DMS114 treated with DMSO at 0.1 percent for 48 hours (cell line): Measurements from ENCODE around the gene TMEM272.
"Not testable (repeated sequence)": the region's sequence is repeated elsewhere in the genome, so short reads cannot be mapped to it uniquely, and the experiment has no call there.

Experiments
- DNase-seq: peaks from one replicate; lab custom pipeline; 2025; ENCODE audit not compliant: unreplicated experiment; lab: John Stamatoyannopoulos, UW

TMEM272 gene

DNA sequence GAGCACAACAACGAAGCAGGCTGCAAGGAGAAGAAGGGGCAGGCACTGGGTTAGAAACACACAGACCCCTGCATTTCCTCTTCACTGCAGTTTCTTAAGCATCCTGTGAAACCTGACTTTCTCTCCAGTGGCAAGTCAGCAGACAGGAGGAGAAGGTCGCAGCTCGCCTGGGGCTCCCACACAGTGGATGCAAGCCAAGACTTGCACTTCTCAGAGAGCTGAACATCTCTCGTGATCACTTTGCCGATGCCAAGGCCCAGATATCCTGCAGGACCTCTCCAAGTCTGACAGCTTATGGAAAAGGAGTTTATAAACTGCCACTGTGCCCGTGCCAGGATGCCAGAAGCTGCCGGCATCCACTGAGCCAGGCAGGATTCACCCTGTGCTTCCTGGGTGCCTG, 18.4 kb downstream of the TMEM272 start:
- no peak for DNase-seq

DNA sequence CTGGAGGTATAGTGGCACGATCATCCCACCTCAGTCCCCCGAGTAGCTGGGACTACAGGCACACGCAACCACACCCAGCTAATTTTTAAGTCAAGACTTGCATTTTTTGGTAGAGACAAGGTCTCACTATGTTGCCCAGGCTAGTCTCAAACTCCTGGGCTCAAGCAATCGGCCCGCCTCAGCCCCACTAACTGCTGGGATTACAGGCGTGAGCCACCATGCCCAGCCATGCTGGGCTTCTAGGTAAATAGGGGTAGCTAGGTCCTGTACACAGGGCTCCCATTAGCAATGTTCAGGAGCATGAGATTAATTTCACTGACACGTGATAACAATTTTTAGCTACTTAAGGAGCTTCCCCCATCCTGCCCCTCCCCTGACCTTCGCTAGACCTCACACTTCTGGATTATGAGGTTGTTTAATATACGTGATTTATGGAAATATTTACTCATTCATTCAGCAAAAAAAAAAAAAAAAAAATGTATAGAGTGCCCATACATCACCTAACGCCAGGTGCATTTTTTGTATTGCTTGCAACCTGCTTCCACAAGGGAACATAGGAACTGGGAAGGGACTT, 19.2 kb downstream of the TMEM272 start:
- no peak for DNase-seq

DNA sequence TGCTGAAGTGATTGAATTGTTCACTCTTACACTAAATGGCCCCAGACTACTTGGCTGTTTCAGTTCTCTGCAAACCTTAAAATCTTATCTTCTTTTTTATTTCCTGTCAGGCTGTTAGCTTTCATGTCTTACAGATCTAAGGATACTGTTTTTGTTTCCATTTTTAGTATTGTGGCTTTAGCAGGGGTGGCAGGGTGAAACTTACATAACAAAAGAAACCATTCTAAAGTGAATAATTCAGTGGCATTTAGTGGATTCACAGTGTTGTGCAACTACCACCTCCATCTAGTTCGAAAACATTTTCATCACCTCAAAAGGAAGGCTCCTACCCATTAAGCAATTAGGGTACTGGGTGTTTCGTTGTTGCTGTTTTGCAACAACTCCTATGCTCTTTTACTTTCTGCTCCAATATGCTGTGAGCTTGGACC, 19.8 kb downstream of the TMEM272 start:
- no peak for DNase-seq

DNA sequence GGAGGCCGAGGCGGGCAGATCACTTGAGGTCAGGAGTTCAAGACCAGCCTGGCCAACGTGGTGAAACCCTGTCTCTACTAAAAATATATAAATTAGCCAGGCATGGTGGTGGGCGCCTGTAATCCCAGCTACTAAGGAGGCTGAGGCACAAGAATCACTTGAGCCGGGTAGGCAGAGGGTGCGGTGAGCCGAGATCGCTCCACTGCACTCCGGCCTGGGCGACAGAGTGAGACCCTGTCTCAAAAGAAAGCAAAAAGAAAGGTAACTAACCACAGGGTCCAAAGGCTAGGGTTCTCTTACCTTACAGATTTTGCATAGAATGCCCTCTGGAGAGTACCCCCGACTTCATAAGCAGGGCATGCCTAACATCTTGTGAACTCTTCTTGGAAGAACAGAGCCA, 20.3 kb downstream of the TMEM272 start:
- DNase-seq: not testable (repeated sequence)

DNA sequence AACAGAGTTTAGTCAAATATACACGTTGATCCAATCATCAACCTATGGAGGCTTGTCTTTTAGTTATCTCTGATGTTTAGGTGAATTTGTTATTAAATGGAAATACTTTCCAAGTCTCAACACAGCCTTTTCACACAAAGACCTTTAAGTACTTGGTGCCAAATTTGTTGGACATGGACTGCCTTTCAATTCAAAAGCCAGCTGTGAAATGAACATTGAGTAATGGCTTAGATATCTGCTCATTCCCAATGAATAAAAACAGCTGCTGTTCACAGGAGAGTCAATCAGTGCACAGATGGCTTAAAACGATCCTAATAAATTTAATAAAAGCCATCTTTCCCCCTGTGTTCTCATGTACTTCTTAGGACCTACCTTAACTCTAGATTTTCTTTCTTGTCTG, 21.1 kb downstream of the TMEM272 start:
- DNase-seq: no peak

DNA sequence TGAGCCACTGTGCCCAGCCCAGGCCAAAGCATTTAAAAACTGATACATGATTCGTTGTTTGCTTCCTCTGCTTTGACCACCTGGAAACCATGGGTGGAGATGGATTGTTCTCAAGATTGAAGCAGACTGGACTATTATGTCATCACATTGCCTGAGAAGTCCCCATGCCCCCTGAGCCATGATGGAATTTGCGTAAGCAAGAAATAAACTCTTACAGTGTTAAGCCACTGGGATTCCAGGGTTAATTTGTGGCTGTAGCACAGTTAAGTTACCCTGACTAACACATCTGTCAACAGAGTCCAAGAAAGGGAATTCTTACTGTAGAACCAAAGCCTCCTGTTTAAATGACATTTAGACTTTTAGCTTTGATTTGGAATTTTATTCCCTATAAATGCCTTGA, 21.6 kb downstream of the TMEM272 start:
- no peak for DNase-seq

DNA sequence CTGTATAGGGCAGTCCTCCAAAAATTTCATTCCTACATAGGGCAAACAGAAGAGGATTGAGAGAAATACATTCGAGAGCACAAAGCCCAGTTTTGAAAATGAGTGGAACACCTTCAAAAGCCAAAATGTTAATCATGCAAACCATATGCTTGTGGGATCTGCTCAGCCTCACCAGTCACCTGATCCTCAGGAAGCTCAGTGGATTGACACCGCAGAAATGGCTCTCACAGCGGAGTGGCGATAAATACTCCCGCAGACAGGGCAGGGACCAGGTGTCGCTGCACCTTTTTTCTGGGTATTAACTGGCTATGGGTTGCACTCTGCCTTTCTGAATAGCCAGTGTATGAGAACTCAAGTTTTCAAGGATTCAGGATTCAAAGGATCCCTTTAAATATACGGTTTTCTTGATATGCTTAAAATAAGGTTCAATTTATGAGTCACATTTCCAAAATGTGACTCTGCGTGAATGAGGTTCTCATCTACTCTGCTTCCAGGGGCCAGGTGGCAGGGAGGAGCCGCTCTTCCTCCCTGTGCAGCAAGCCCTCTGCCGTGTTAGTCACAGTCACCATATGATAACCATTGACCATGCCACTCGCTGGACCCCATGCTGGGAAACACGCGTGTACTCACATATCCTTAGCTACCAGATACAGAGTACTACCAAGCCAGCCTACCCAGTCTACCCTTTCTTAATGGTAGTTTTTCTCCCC, 22.7 kb downstream of the TMEM272 start:
- DNase-seq: no peak

DNA sequence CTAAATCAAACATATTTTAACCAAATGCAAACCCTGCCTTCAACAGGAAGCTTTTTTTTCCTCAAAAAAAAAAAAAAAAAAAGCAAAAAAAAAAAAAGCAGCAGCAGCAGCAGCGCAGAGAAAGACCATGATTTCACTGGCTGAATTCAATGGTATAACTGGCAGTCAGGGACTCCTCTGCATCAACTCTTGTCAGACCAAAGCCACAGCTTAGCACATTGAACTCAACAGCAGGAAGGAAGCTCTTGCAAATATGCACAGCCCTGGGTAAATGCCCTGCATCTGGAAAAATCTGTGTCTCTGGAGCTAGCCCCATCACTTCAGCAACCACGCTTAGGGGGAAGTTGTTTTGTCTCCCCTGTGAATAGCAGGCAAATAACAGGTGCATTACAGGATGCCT, 23.4 kb downstream of the TMEM272 start:
- no peak for DNase-seq

DNA sequence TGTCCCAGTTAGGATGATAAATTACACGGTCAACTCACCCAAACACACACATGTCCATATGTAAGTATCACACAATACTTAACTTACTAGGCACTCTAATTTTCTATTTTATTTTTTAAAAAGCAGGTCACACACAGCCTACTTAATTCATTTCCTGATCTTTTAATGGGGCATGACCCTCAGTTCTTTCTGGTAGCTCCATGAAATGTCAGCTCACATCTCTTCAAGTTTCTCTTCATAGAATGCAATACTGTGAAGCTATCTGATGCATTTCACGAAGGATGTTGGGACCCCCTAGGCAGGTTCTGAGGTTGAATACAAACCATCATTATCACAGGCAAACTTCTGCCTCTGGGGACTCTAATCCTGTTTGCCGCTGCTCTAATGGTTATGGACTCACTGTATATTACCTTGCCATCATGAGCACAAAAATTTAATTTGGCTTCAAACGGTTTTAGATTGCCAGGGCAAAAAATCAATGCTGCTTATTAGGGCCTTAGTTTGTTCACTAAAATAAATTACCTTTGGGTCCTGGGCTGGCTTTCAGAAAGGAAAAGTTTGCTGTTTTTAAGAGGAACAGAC, 24.9 kb downstream of the TMEM272 start:
- no peak for DNase-seq

DNA sequence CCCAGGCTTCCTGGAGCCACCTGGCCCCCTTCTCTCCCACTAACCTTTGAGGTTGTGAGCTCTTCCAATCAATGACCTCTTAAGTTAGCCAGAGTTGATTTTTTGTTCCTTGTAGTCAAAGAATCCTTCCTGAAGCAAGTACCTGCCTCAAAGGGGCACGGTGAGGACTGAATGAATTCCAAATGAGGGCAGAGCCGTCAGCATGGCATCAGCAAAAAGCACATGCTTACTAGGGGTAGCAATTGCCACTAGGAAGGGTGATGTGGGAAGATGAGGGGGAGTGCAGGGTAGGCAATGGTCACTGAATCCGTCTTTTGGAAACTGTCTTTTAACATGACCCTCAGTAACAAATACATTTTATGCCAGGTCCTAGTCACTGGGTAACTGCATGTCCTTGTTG, 25.4 kb downstream of the TMEM272 start:
- no peak for DNase-seq

DNA sequence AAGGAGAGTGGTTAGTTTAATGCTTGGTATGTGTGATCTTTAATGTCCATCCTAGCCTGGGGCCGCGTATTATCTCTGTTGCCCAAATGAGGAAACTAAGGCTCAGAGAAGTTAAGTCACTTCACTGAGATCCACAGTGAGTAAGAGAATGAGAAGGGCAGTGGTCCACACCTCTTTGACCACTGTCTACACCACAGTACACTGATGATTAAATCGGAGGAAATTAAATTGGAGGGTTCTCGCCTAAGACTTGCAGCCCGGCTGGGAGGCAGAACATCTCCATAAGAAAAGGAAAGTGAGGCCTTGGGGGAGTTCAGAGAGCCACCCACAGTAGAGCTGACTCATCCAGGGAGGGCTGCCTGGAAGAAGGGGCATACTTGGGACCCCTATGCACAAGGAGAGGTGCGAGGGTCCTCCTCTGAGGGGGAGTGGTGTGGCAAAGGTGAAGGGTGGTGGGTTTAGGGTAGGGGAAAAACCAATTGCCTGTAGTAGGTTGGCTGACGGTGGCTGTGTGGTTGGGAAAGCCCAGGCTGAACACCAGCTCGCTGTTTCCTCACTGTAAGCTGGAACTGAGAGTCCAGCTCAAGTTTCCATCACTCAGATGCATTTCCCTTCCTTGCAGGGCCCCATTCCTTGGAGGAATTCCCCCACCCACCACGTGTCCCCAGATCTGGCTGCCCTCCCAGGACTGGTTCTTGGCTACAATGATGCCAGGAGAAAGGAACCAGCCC, 26.0 kb downstream of the TMEM272 start:
- DNase-seq: no peak

DNA sequence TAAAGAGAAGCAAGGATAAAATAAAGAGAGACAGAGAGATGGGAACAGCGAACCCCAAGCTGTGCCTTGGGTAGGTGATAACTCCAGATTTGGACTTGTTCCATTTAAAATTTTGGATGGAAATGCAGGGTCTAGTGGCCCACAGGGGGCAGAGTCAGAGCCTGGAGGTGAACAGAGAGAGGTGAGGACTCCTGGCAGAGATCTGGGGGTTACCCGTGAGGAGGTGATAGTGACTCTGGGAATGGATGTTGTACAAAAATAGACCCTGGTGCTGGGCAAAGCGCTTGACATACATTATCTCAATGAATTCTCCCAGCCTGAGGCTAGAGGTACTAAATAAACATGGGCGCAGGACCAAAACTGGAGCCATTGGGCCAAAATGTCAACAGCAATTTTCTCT, 26.7 kb downstream of the TMEM272 start:
- DNase-seq: no peak

DNA sequence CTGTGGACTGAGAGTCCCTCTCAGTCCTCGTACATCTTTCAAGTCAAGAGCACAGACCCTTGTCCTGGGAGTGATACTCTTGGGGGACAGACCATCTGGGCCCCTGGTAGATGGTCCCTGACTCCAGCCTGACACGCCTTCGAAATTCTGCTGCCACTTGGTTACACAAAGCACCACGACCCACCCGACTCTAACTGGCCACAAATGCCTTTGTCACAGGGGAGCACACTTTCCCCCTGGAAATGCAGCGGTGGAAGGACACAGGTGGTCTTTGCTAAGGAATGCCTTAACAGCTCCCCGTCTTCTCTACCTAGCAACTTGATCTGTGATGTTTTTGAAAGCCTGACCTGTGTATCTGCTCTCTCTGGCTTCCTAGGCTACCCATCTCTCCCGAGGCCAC, 27.3 kb downstream of the TMEM272 start:
- no peak for DNase-seq

DNA sequence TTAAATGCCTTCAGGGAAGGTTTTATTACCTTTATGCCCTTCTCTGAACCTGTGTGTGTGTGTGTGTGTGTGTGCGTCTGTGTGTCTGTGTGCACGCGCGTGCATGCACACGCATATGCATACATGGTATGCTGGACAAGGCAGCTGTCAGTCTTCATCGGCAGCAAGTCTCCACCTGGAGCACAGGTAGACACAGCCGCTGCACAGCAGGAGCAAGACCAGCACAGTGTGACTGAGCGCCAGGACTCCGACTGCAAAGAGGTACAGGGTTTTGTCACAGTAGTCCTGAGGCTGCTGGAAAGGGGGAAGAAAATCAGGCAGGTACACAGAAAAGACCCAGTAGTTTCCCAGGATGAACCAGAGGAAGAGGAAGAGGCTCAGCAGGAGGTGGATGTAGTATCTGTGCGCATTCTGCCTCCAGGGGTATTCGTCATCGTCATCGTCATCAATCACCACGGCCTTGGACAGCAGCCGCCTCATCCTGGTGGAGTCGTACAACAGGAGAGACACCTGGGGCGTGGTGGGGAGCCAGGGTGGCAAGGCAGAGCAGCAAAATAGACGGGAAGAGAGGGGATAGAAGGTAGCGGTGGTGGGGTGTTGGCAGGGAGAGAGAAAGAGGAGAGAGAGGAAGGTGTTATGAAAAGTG, 28.2 kb downstream of the TMEM272 start:
- no peak for DNase-seq

DNA sequence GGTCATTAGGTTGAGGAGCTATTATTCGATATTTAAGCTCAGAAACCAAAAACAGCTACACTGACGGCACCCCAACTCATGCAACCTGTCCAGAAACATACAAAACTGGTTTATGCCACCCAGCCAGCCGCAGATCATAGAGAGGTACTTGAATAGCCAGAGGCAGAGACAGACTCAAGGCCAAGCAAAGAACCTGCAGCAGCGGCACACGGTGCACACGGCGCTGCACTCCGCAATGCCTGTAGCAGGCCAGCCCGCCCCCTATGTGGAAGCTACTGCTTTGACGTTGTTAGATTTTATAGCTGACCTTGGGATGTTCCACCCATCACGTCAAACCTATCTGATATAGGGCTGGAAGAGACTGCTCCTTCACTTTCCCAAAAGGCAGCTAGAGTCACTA, 29.1 kb downstream of the TMEM272 start:
- no peak for DNase-seq

DNA sequence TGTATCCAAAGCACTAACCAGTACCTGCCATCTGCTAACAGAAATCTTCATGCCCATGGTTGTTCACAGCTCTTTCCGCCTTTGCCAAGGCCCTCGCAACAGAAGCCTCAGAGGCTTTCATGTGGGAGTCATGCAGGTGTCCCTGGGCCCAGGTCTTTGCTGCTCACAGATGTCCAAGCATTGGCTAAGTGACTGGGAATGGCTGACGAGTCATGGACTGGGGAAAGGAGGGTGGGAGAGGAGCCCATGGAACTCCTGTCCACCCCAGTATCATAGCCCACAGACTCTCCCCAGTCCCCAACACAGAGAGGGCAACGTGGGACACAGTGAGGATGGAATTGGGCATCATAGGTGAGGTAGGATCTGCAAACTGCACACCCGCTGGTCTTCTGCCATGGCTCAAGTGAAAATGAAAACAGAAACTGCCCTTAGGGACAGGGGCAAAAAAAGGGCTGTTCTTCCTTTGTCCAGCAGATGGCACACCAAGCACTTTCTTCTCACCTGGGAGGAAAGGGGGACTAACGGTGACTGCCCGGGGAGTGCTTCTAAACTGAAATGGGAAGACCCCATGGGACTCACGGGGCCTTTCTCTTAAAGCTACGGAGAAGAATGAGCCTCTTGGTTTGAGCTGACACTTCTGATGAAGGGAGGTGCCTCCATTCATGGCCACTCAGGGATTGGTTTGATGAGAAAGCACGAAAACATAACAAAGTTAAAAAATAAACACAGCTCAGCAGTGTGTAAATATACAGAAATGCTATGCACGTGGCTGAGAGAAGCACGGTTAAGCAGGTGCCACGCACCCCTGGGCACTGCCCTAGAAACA, 29.9 kb downstream of the TMEM272 start:
- peak; percentile 14 for DNase-seq

DNA sequence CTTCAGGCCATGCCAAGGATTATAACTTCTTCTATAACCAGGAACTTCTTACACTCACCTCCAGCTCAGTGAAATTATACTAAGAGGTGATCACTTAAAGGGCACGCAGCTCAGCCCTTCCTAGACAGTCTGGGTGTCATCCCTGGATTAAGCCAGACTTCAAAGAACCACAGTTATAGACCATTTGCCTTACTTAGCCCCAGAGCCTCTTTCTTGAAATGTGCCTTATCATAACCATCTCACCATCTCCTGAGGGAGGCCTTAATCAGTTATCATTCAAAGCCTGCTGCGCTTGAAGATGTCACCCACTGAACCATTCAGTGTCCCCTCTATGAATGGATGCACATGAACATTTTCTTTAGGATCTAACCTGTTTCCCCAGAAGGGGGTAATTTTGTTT, 30.9 kb downstream of the TMEM272 start:
- DNase-seq: no peak

DNA sequence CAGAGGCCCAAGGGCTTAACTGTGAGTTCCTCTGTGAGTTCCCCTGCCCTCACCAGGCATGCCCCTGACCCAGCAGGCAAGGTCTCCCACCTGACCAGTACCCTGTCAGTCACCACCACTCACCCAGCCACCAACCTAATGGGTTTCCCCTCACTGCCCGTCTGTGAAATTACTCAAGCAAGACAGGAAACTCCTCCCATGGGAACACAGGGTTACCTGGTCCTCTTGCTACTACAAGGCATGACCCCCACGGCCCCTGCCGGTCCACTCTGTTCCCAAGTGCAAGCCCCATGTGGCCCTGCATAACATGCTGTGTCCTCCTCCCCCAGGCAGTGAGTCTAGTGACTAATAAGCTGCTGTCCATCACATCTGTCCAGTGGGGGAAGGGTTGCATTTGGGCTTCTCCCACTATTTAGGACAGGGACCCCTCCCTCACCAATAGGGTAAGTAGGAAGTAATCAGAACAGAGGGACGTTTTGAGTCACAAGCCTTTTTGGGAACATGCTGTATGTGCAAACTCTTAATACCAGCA, 33.0 kb downstream of the TMEM272 start:
- DNase-seq: no peak

DNA sequence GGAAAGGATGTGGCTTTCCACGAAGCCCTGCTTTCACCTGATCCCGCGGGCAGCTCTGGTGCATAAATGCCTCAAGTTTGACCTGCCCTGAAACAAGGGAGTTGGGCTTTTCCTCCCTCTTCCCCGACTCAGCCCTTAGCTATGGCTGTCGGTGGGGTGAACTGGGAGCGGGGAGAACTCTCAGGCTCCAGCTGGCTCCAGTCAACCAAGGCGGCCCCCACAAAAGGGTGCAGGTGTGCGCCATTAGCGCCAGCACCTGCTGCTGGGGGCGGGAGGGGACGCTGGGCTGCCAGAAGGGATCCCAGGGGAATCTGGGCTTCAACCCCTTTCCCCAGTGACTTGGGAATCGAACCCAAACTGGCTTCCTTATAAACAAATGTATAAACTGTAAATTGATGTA, 33.9 kb downstream of the TMEM272 start:
- no peak for DNase-seq

DNA sequence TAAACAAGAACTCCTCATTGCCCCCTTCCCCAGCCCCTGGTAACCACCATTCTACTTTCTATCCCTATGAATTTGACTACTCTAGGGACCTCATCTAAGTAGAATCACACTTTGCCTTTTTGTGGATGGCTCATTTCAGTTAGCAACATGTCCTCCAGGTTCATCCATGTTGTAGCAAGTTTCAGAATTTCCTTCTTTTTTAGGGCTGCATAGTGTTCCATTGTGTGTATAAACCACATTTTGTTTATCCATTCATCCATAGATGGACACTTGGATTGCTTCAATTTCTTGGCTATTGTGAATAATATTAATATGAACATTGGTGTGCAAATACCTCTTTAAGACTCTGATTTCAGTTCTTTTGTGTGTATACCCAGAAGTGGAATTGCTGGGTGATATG, 36.2 kb downstream of the TMEM272 start:
- no peak for DNase-seq
